K562 (cell line): Measurements from ENCODE around the gene KLC1. TPM values are rescaled to one million over a fixed set of nuclear protein-coding genes. Genes with fewer than 3 reads are reported as not detected.

ENCODE experiments used
- ATAC-seq: fragments of 200-7000 bp; cut with Tn5 transposase; 3 replicates; pipeline ENCODE4 v1.9.1; 2020; ENCODE audit warnings: moderate library complexity
- BruUV-seq: library from RNA; stranded (reverse); fragments of 400-500 nt; replicated peaks from 2 replicates; lab custom pipeline; 2021; lab: Mats Ljungman, UMichigan
- CTCF ChIA-PET: fragments of 300-600 bp; formaldehyde crosslinking; extraction: SDS; loops from one replicate; lab custom pipeline; 2021; ENCODE audit warnings: low intra/inter-chr PET ratio; lab: Yijun Ruan, JAX
- POLR2A ChIA-PET: fragments of 300-600, 350-650 bp; sonication (Branson Sonifier 250); formaldehyde crosslinking; extraction: SDS; loops from one replicate; lab custom pipeline; 2021; ENCODE audit warnings: antibody characterized with exemption, inconsistent platforms; lab: Yijun Ruan, JAX
- DNase-seq, 4 experiments: peaks; one replicate each; pipeline versions ENCODE4 v3.0.0 to v3.0.0-alpha.2; 2011 to 2018; ENCODE audit warnings: low spot score in 3 of 4, mixed read lengths in 3 of 4; ENCODE audit errors: extremely low read depth in 1 of 4
- FAIRE-seq: peaks from 2 replicates; lab custom pipeline; 2011; peaks lifted over from hg19 to GRCh38; lab: Jason Lieb, UNC
- H2AFZ ChIP-seq: 2 replicates; pipeline ENCODE4 v1.6.0; 2011; ENCODE audit warnings: low read depth, low read length, control low read depth, inconsistent platforms
- H3K27ac ChIP-seq: fragments of 200-600 bp; 3 replicates; pipeline ENCODE4 v1.8.0; 2011; ENCODE audit warnings: low read depth, mild to moderate bottlenecking, control low read depth, inconsistent platforms, low read length, moderate library complexity, mixed read lengths; ENCODE audit errors: extremely low read depth
- H3K27me3 ChIP-seq, 2 experiments: fragments of 300-600 bp in 1 of 2; 2 replicates in 1 of 2; 3 replicates in 1 of 2; pipeline versions ENCODE4 v1.6.0 to v1.8.0; 2011; ENCODE audit warnings: inconsistent platforms in 2 of 2, low read length in 2 of 2, mild to moderate bottlenecking in 1 of 2, mixed read lengths in 1 of 2, moderate library complexity in 1 of 2; ENCODE audit not compliant: control insufficient read depth in 2 of 2, insufficient read depth in 2 of 2
- H3K36me3 ChIP-seq: fragments of 300-600 bp; 3 replicates; pipeline ENCODE4 v1.8.0; 2011; ENCODE audit warnings: mild to moderate bottlenecking, low read length, inconsistent platforms; ENCODE audit not compliant: control insufficient read depth, insufficient read depth
- H3K4me1 ChIP-seq, 2 experiments: fragments of 200-600 bp in 1 of 2; replicated peaks in 1 of 2; 2 replicates in 1 of 2; 3 replicates in 1 of 2; pipeline versions ENCODE4 v1.5.1 to v1.8.0; 2011; ENCODE audit warnings: inconsistent platforms in 2 of 2, low read length in 2 of 2, mild to moderate bottlenecking in 1 of 2, mixed read lengths in 1 of 2, moderate library complexity in 1 of 2; ENCODE audit not compliant: control insufficient read depth in 2 of 2, insufficient read depth in 2 of 2
- H3K4me2 ChIP-seq: 2 replicates; pipeline ENCODE4 v1.6.1; 2011; ENCODE audit warnings: low read length, control low read depth, inconsistent platforms, mixed read lengths; ENCODE audit not compliant: insufficient read depth
- H3K4me3 ChIP-seq: fragments of 200-600 bp; sonication (generic), shearing (Covaris generic); 2 replicates; pipeline ENCODE4 v1.5.1; 2016; ENCODE audit warnings: control low read depth, inconsistent platforms
- H3K79me2 ChIP-seq: fragments of 200-600 bp; 3 replicates; pipeline ENCODE4 v1.8.0; 2011; ENCODE audit warnings: low read length, inconsistent platforms; ENCODE audit not compliant: control insufficient read depth, insufficient read depth
- H3K9ac ChIP-seq, 2 experiments: 2 replicates each; pipeline versions ENCODE4 v1.6.0 to v1.6.1; 2011; ENCODE audit warnings: low read depth in 2 of 2, low read length in 2 of 2, control low read depth in 1 of 2, inconsistent platforms in 1 of 2, mild to moderate bottlenecking in 1 of 2, mixed read lengths in 1 of 2; ENCODE audit not compliant: insufficient read depth in 1 of 2
- H3K9me1 ChIP-seq: one replicate; pipeline ENCODE4 v1.6.0; 2011; ENCODE audit warnings: inconsistent platforms, mild to moderate bottlenecking, low read length, moderate library complexity; ENCODE audit not compliant: control insufficient read depth, insufficient read depth
- H3K9me3 ChIP-seq: replicated peaks from 2 replicates; pipeline ENCODE4 v1.5.1; 2011; ENCODE audit warnings: low read depth, low read length, inconsistent platforms; ENCODE audit not compliant: control insufficient read depth, insufficient read depth
- H4K20me1 ChIP-seq: replicated peaks from 2 replicates; pipeline ENCODE4 v1.6.1; 2011; ENCODE audit warnings: low read length, inconsistent platforms, mixed read lengths; ENCODE audit not compliant: control insufficient read depth, insufficient read depth
- BCOR ChIP-seq: fragments of 450-650 bp; IDR thresholded peaks from 2 replicates; pipeline ENCODE4 v1.6.1; 2016
- CBX3 ChIP-seq, 2 experiments: IDR thresholded peaks; 1 replicate in 1 of 2; 2 replicates in 1 of 2; pipeline ENCODE4 v1.6.1; 2012; ENCODE audit warnings: inconsistent platforms in 2 of 2, low read length in 2 of 2, borderline replicate concordance in 1 of 2, control low read depth in 1 of 2
- CEBPB ChIP-seq: fragments of 450-650 bp; IDR thresholded peaks from 2 replicates; pipeline ENCODE4 v1.6.1; 2016; ENCODE audit warnings: missing genetic modification characterization, missing compliant biosample characterization
- GMEB1 ChIP-seq: fragments of 250-450 bp; sonication (Bioruptor Pico); IDR thresholded peaks from 2 replicates; pipeline ENCODE4 v1.4.0; 2020; ENCODE audit warnings: mild to moderate bottlenecking
- HNRNPLL ChIP-seq: fragments of 200-400 bp; formaldehyde crosslinking; IDR thresholded peaks from 2 replicates; pipeline ENCODE4 v1.6.1; 2017; ENCODE audit warnings: low read length, low read depth, mild to moderate bottlenecking; ENCODE audit not compliant: poor library complexity, severe bottlenecking
- NR4A1 ChIP-seq, 2 experiments: fragments of 250-450 bp in 1 of 2; fragments of 450-650 bp in 1 of 2; sonication (Bioruptor Pico) in 1 of 2; IDR thresholded peaks; 2 replicates each; pipeline versions ENCODE4 v1.4.0 to v1.6.1; 2016 to 2020; ENCODE audit warnings: mild to moderate bottlenecking in 2 of 2, missing compliant biosample characterization in 1 of 2, missing genetic modification characterization in 1 of 2, moderate library complexity in 1 of 2
- RAD21 ChIP-seq, 2 experiments: fragments of 250-450 bp in 1 of 2; fragments of 450-650 bp in 1 of 2; sonication (Bioruptor Pico) in 1 of 2; formaldehyde crosslinking in 1 of 2; IDR thresholded peaks in 1 of 2; conservative IDR thresholded peaks in 1 of 2; 2 replicates each; pipeline versions ENCODE4 v1.4.0 to v1.8.0; 2020 to 2022; ENCODE audit warnings: mild to moderate bottlenecking in 2 of 2, moderate library complexity in 1 of 2
- RBM22 ChIP-seq: fragments of 200-400 bp; formaldehyde crosslinking; IDR thresholded peaks from 2 replicates; pipeline ENCODE4 v1.6.1; 2018; ENCODE audit warnings: low read length, low read depth; ENCODE audit not compliant: poor library complexity, severe bottlenecking
- RFX5 ChIP-seq: IDR thresholded peaks from 2 replicates; pipeline ENCODE4 v1.6.1; 2011; ENCODE audit warnings: low read depth, mild to moderate bottlenecking, improper control_type of control experiment, low read length
- RFX7 ChIP-seq: fragments of 250-450 bp; sonication (Bioruptor Pico); IDR thresholded peaks from 2 replicates; pipeline ENCODE4 v1.5.1; 2021; ENCODE audit warnings: mild to moderate bottlenecking
- WGBS: fragments of 100-300 bp; shearing (Covaris generic); methylation state at CpG from one replicate; pipeline ENCODE4 v1.1.6; 2016; ENCODE audit warnings: low coverage, mixed read lengths; ENCODE audit not compliant: insufficient coverage; ENCODE audit errors: missing lambda C conversion rate; 5-methylcytosine and 5-hydroxymethylcytosine counted together
- in situ Hi-C: fragments of 300-500 bp; cut with MboI; formaldehyde crosslinking; loops from 4 replicates; pipeline ENCODE4 v1.15.0; 2018; ENCODE audit warnings: inconsistent platforms, mixed read lengths
- intact Hi-C: fragments of 100-400 bp; cut with micrococcal nuclease; formaldehyde crosslinking; loops from 2 replicates; pipeline ENCODE4 v1.14.2; 2022
- polyA plus RNA-seq, 8 experiments: library from polyadenylated mRNA; depleted of rRNA in 4 of 8; stranded (reverse) in 5 of 8; unstranded in 3 of 8; fragments of >200 nt; fragmentation: Nextera tagmentation in 2 of 8; fragmentation: Illumina TruSeq in 1 of 8; extraction: Ambion mirVana in 2 of 8; extraction: Trizol in 1 of 8; gene quantifications; 2 replicates each; pipeline versions ENCODE4 v1.2.1 to v1.2.3, GENCODE V29; 2011 to 2014; ENCODE audit warnings: inconsistent platforms in 1 of 8, missing spikeins in 1 of 8
- total RNA-seq, 7 experiments: library from RNA; depleted of rRNA in 6 of 7; stranded (reverse); fragments of >200 nt in 6 of 7; fragmentation: Illumina TruSeq in 2 of 7; extraction: Trizol in 2 of 7; gene quantifications; 2 replicates each; pipeline versions ENCODE4 v1.2.1 to v1.2.3, GENCODE V29; 2011 to 2021; ENCODE audit warnings: low replicate concordance in 1 of 7

KLC1 gene
- total and polyA plus RNA-seq, 9 of the 15 experiments (the other 6 are each of a cell fraction or from before 2014, with no cell fraction given), result 4.9 to 134 (median 54.8) TPM

- Histone ChIP-seq H3K4me1 (peaks cover 14 to 33% of the 10 kb centered on the region in 2 experiments; a peak in 4 of 5 replicates), H3K27ac (no peak overlapping the region), H3K9me1 (no peaks in the 10 kb centered on the region), H3K4me3 (no peak overlapping the region), H3K9me3 (no peaks in the 10 kb centered on the region), H3K36me3 (peaks cover 4% of the 10 kb centered on the region; the same call in 1 of the 3 replicates), H2AFZ (no peak overlapping the region), H4K20me1 (peaks cover 6% of the 10 kb centered on the region; the same call in 1 of the 2 replicates), H3K4me2 (no peak overlapping the region), H3K79me2 (peaks cover 24% of the 10 kb centered on the region), H3K9ac (peak overlapping the region in 1 of 2 experiments; percentile 26; a peak in 1 of 4 replicates), H3K27me3 (no peaks in the 10 kb centered on the region)
- intact Hi-C loops, result no loop called here
- BruUV-seq, result no TSS peak
- no peak for DNase-seq
- no peak for ATAC-seq
- in situ Hi-C loops, result no loop called here
- POLR2A ChIA-PET, result no interaction called here
- FAIRE-seq, result no peak
- no peak for TF ChIP-seq HNRNPLL
- WGBS, result 45% methylated on average over 1 of the region's 5 CpGs
- CTCF ChIA-PET, result no interaction called here
Measured at GRCh38 chr14:103626146-103626850, 2.7 kb upstream of the KLC1 start.

- H2AFZ ChIP-seq, result peak overlapping the region; percentile 90
- peaks cover 34% of the 10 kb centered on the region for H3K79me2 ChIP-seq
- H3K27me3 ChIP-seq, result no peaks in the 10 kb centered on the region
- H3K4me1 ChIP-seq, result peaks cover 14 to 33% of the 10 kb centered on the region in 2 experiments; a peak in 4 of 5 replicates
- no peak for ATAC-seq
- peak overlapping the region; percentile 91 to 95; a peak in 3 of 4 replicates for H3K9ac ChIP-seq
- ChIA-PET CTCF (no interaction called here), POLR2A (no interaction called here)
- peaks cover 4% of the 10 kb centered on the region; the same call in 1 of the 3 replicates for H3K36me3 ChIP-seq
- no peaks in the 10 kb centered on the region for H3K9me3 ChIP-seq
- peak overlapping the region; percentile 89; the same call in 1 of the 2 replicates for H3K4me2 ChIP-seq
- H4K20me1 ChIP-seq, result peaks cover 6% of the 10 kb centered on the region; the same call in 1 of the 2 replicates
- 85% methylated on average over 13 of the region's 16 CpGs for WGBS
- no peak for FAIRE-seq
- intact Hi-C loops, result no loop called here
- H3K9me1 ChIP-seq, result no peaks in the 10 kb centered on the region
- in situ Hi-C loops, result no loop called here
- H3K4me3 ChIP-seq, result no peak overlapping the region
- BruUV-seq, result no TSS peak
- no peak for DNase-seq
- peak overlapping the region; percentile 96 for H3K27ac ChIP-seq
- TF ChIP-seq BCOR (peak; percentile 55), NR4A1 (CRISPR knock-in tag; IDR thresholded peaks at IDR 0.05) (no peak), NR4A1 (tag; IDR thresholded peaks at IDR 0.05) (no peak), RAD21 (CRISPR knock-in tag; conservative IDR thresholded peaks at IDR 0.05 in 1 of 2, IDR thresholded peaks at IDR 0.05 in 1 of 2) (no peak), GMEB1 (CRISPR knock-in tag) (no peak), RFX7 (no peak), CBX3 (IDR thresholded peaks at IDR 0.05; ENCODE audit: borderline replicate concordance in 1 of 2, low read length in 2 of 2) (0 out of 3 replicates have a peak, but pooled peaks of 1 of the 2 experiments have one; percentile 15), RFX5 (no peak), RBM22 (no peak), CEBPB (tag) (no peak)
Measured at GRCh38 chr14:103627073-103628025, 1.7 kb upstream of the KLC1 start.
